Neural cell (in vitro differentiated cells): Measurements from ENCODE around the gene EPB41L5.

Experiments
- CTCF ChIP-seq: fragments of 450-650 bp; IDR thresholded peaks from 2 replicates; pipeline ENCODE4 v1.5.1; 2014; ENCODE audit warnings: antibody characterized with exemption, mild to moderate bottlenecking, moderate library complexity; ENCODE audit not compliant: poor library complexity, severe bottlenecking
- EP300 ChIP-seq: fragments of 450-650 bp; conservative IDR thresholded peaks from 2 replicates; pipeline ENCODE4 v1.6.1; 2014; ENCODE audit warnings: antibody characterized with exemption, mild to moderate bottlenecking, moderate library complexity; ENCODE audit not compliant: poor library complexity, severe bottlenecking
- EZH2 ChIP-seq: fragments of 200-600, 300-800 bp; shearing (Covaris generic), sonication (generic); IDR thresholded peaks from 2 replicates; pipeline ENCODE4 v1.6.1; 2014; ENCODE audit warnings: antibody characterized with exemption, low read length, borderline replicate concordance, mild to moderate bottlenecking; ENCODE audit not compliant: insufficient read depth, poor library complexity, severe bottlenecking
- MXI1 ChIP-seq: fragments of 450-650 bp; conservative IDR thresholded peaks from 2 replicates; pipeline ENCODE4 v1.6.1; 2014; ENCODE audit warnings: antibody characterized with exemption, mild to moderate bottlenecking; ENCODE audit not compliant: poor library complexity, severe bottlenecking
- TAF1 ChIP-seq: IDR thresholded peaks from 2 replicates; pipeline ENCODE4 v1.6.1; 2012; ENCODE audit warnings: low read depth
- TF ChIP-seq, protein P1 (sequence below): IDR thresholded peaks from 2 replicates; pipeline ENCODE4 v1.6.1; 2012; ENCODE audit warnings: borderline replicate concordance

DNA sequence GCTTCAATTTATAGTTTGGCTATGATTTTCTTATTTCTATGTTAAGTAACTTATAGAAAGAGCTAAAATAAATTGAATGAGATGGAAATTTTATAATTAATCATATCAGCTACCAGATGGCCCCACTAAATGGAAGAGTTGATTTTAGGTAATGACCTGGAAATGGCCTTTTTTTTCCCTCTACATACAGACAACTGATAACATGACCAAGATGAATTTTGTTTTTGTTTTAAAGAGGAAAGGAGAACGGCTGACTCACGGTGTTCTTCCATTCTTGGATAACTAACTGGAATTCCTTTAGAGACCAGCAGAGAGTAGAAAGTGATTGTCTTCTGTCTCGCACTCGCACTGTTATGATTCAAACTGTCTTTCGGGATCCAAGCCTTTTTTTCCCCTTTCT is 119.3 kb downstream of the EPB41L5 start:
- TF ChIP-seq EP300 (no peak), CTCF (no peak), EZH2 (no peak), TAF1 (no peak), MXI1 (no peak)
- TF ChIP-seq, protein P1, sequence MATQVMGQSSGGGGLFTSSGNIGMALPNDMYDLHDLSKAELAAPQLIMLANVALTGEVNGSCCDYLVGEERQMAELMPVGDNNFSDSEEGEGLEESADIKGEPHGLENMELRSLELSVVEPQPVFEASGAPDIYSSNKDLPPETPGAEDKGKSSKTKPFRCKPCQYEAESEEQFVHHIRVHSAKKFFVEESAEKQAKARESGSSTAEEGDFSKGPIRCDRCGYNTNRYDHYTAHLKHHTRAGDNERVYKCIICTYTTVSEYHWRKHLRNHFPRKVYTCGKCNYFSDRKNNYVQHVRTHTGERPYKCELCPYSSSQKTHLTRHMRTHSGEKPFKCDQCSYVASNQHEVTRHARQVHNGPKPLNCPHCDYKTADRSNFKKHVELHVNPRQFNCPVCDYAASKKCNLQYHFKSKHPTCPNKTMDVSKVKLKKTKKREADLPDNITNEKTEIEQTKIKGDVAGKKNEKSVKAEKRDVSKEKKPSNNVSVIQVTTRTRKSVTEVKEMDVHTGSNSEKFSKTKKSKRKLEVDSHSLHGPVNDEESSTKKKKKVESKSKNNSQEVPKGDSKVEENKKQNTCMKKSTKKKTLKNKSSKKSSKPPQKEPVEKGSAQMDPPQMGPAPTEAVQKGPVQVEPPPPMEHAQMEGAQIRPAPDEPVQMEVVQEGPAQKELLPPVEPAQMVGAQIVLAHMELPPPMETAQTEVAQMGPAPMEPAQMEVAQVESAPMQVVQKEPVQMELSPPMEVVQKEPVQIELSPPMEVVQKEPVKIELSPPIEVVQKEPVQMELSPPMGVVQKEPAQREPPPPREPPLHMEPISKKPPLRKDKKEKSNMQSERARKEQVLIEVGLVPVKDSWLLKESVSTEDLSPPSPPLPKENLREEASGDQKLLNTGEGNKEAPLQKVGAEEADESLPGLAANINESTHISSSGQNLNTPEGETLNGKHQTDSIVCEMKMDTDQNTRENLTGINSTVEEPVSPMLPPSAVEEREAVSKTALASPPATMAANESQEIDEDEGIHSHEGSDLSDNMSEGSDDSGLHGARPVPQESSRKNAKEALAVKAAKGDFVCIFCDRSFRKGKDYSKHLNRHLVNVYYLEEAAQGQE, result no peak
